Astrocyte (in vitro differentiated cells and primary cell): ENCODE measurements around the gene SPOCK1. TPM values are rescaled to one million over a fixed set of nuclear protein-coding genes. Genes with fewer than 3 reads are reported as not detected.

Experiments
- DNase-seq: peaks from one replicate; pipeline ENCODE4 v3.0.0-alpha.2; 2010; ENCODE audit warnings: low read depth
- FAIRE-seq: peaks from 2 replicates; lab custom pipeline; 2011; peaks lifted over from hg19 to GRCh38; lab: Jason Lieb, UNC
- H2AFZ ChIP-seq: 2 replicates; pipeline ENCODE4 v1.6.0; 2012; ENCODE audit warnings: low read depth, low read length, inconsistent platforms
- H3K27ac ChIP-seq: 2 replicates; pipeline ENCODE4 v1.5.1; 2011; ENCODE audit warnings: low read depth, low read length, inconsistent platforms
- H3K27me3 ChIP-seq: 2 replicates; pipeline ENCODE4 v1.6.0; 2011; ENCODE audit warnings: low read length, inconsistent platforms; ENCODE audit not compliant: insufficient read depth
- H3K36me3 ChIP-seq: 2 replicates; pipeline ENCODE4 v1.5.1; 2011; ENCODE audit warnings: low read length, inconsistent platforms; ENCODE audit not compliant: insufficient read depth
- H3K4me1 ChIP-seq: 2 replicates; pipeline ENCODE4 v1.5.1; 2011; ENCODE audit warnings: low read length, inconsistent platforms; ENCODE audit not compliant: insufficient read depth
- H3K4me2 ChIP-seq: 2 replicates; pipeline ENCODE4 v1.6.0; 2012; ENCODE audit warnings: low read length, inconsistent platforms
- H3K4me3 ChIP-seq: 2 replicates; pipeline ENCODE4 v1.5.1; 2011; ENCODE audit warnings: low read depth, mild to moderate bottlenecking, low read length, inconsistent platforms; ENCODE audit not compliant: insufficient read depth
- H3K79me2 ChIP-seq: 2 replicates; pipeline ENCODE4 v1.6.0; 2012; ENCODE audit warnings: mild to moderate bottlenecking, low read length, inconsistent platforms; ENCODE audit not compliant: insufficient read depth
- H3K9ac ChIP-seq: 2 replicates; pipeline ENCODE4 v1.6.0; 2012; ENCODE audit warnings: mild to moderate bottlenecking, low read length, inconsistent platforms
- H3K9me3 ChIP-seq: 2 replicates; pipeline ENCODE4 v1.5.1; 2012; ENCODE audit warnings: low read depth, mild to moderate bottlenecking, low read length, inconsistent platforms; ENCODE audit not compliant: insufficient read depth
- H4K20me1 ChIP-seq: 2 replicates; pipeline ENCODE4 v1.6.0; 2012; ENCODE audit warnings: low read length, inconsistent platforms; ENCODE audit not compliant: insufficient read depth
- H3K27ac Mint-ChIP-seq: one replicate; pipeline ENCODE4 v1.8.0; 2021; ENCODE audit warnings: mild to moderate bottlenecking, mixed read lengths; ENCODE audit not compliant: unreplicated experiment
- H3K27me3 Mint-ChIP-seq: one replicate; pipeline ENCODE4 v1.8.0; 2021; ENCODE audit warnings: low read depth, mixed read lengths; ENCODE audit not compliant: unreplicated experiment
- H3K36me3 Mint-ChIP-seq: one replicate; pipeline ENCODE4 v1.8.0; 2021; ENCODE audit warnings: low read depth, mixed read lengths; ENCODE audit not compliant: unreplicated experiment
- H3K4me1 Mint-ChIP-seq: one replicate; pipeline ENCODE4 v1.8.0; 2021; ENCODE audit warnings: low read depth, mixed read lengths; ENCODE audit not compliant: unreplicated experiment
- H3K4me3 Mint-ChIP-seq: one replicate; pipeline ENCODE4 v1.8.0; 2021; ENCODE audit warnings: mild to moderate bottlenecking, moderate library complexity, mixed read lengths; ENCODE audit not compliant: unreplicated experiment
- H3K9me3 Mint-ChIP-seq: one replicate; pipeline ENCODE4 v1.8.0; 2021; ENCODE audit warnings: mild to moderate bottlenecking, mixed read lengths; ENCODE audit not compliant: unreplicated experiment
- CTCF ChIP-seq: IDR thresholded peaks from 2 replicates; pipeline ENCODE4 v1.5.1; 2011; ENCODE audit warnings: low read depth, mild to moderate bottlenecking, inconsistent platforms, low read length, moderate library complexity; ENCODE audit not compliant: insufficient read depth
- EZH2 ChIP-seq: IDR thresholded peaks from 2 replicates; pipeline ENCODE4 v1.6.1; 2012; ENCODE audit warnings: mild to moderate bottlenecking, low read length, inconsistent platforms; ENCODE audit not compliant: insufficient read depth
- total RNA-seq: library from RNA; stranded (reverse); gene quantifications from 2 replicates; pipeline ENCODE4 v1.2.1, GENCODE V29; 2021

The SPOCK1 gene
- total RNA-seq, 1 donor from 2014 or later: 53.5 TPM

- H3K4me2 ChIP-seq: no peak overlapping the region
- H3K79me2 ChIP-seq: peaks cover 26% of the 10 kb centered on the region
- no peak overlapping the region for H3K9ac ChIP-seq
- TF ChIP-seq EZH2: no peak
- TF ChIP-seq CTCF: no peak
- no peak for DNase-seq
- H3K9me3 ChIP-seq: no peaks in the 10 kb centered on the region
- H4K20me1 ChIP-seq: peaks cover 4% of the 10 kb centered on the region
- Mint-ChIP-seq H3K4me1 (peaks cover 18% of the 10 kb centered on the region), H3K4me3 (no peak overlapping the region), H3K27me3 (no peaks in the 10 kb centered on the region), H3K36me3 (no peaks in the 10 kb centered on the region), H3K27ac (no peak overlapping the region), H3K9me3 (no peaks in the 10 kb centered on the region)
- H3K4me1 ChIP-seq: peaks cover 21% of the 10 kb centered on the region
- FAIRE-seq: no peak
- no peak overlapping the region for H3K4me3 ChIP-seq
- no peaks in the 10 kb centered on the region for H3K36me3 ChIP-seq
- H3K27ac ChIP-seq: no peak overlapping the region
- H2AFZ ChIP-seq: no peak overlapping the region
- no peaks in the 10 kb centered on the region for H3K27me3 ChIP-seq
Observed at GRCh38 chr5:137306903-137307302, 192.2 kb downstream of the SPOCK1 start.

GRCh38 chr5:137305971-137306602 lies 193.0 kb downstream of the SPOCK1 start:
- no peaks in the 10 kb centered on the region for H3K36me3 ChIP-seq
- no peak overlapping the region for H3K4me3 ChIP-seq
- H3K9me3 ChIP-seq: no peaks in the 10 kb centered on the region
- Mint-ChIP-seq H3K4me1 (peaks cover 18% of the 10 kb centered on the region), H3K4me3 (no peak overlapping the region), H3K9me3 (no peaks in the 10 kb centered on the region), H3K27ac (no peak overlapping the region), H3K27me3 (no peaks in the 10 kb centered on the region), H3K36me3 (no peaks in the 10 kb centered on the region)
- peaks cover 4% of the 10 kb centered on the region for H4K20me1 ChIP-seq
- H2AFZ ChIP-seq: no peak overlapping the region
- no peaks in the 10 kb centered on the region for H3K27me3 ChIP-seq
- H3K27ac ChIP-seq: no peak overlapping the region
- H3K4me1 ChIP-seq: peaks cover 24% of the 10 kb centered on the region
- DNase-seq (no peak), FAIRE-seq (no peak)
- no peak overlapping the region for H3K4me2 ChIP-seq
- H3K9ac ChIP-seq: no peak overlapping the region
- TF ChIP-seq EZH2 (no peak), CTCF (no peak)
- peaks cover 26% of the 10 kb centered on the region for H3K79me2 ChIP-seq

GRCh38 chr5:137304226-137304874 lies 194.8 kb downstream of the SPOCK1 start:
- Mint-ChIP-seq H3K4me1 (peaks cover 10% of the 10 kb centered on the region), H3K27me3 (no peaks in the 10 kb centered on the region), H3K4me3 (no peak overlapping the region), H3K27ac (no peak overlapping the region), H3K36me3 (no peaks in the 10 kb centered on the region), H3K9me3 (no peaks in the 10 kb centered on the region)
- Histone ChIP-seq H3K27ac (no peak overlapping the region), H2AFZ (no peak overlapping the region), H3K27me3 (no peaks in the 10 kb centered on the region), H3K9ac (no peak overlapping the region), H3K4me3 (no peak overlapping the region), H3K36me3 (no peaks in the 10 kb centered on the region), H3K4me1 (peaks cover 18% of the 10 kb centered on the region), H3K9me3 (no peaks in the 10 kb centered on the region), H4K20me1 (peaks cover 4% of the 10 kb centered on the region), H3K4me2 (no peak overlapping the region), H3K79me2 (peaks cover 24% of the 10 kb centered on the region)
- FAIRE-seq (no peak), DNase-seq (no peak)
- TF ChIP-seq EZH2 (no peak), CTCF (no peak)
